KMS-11 (cell line): ENCODE results near the gene ZNF652.

ENCODE experiments used
- H2AFZ ChIP-seq: fragments of 200-600 bp; sonication (generic); 2 replicates; pipeline ENCODE4 v1.6.1; 2016; ENCODE audit warnings: antibody characterized with exemption, mixed run types, low read depth
- H3K27ac ChIP-seq: fragments of 200-600 bp; sonication (generic); 2 replicates; pipeline ENCODE4 v1.6.1; 2016; ENCODE audit warnings: mild to moderate bottlenecking, mixed run types
- H3K27me3 ChIP-seq: fragments of 200-600 bp; sonication (generic); 2 replicates; pipeline ENCODE4 v1.6.1; 2017; ENCODE audit warnings: mild to moderate bottlenecking, low read depth, mixed run types, moderate library complexity; ENCODE audit not compliant: insufficient read depth
- H3K36me3 ChIP-seq: fragments of 200-600 bp; sonication (generic); 2 replicates; pipeline ENCODE4 v1.6.1; 2017; ENCODE audit warnings: mild to moderate bottlenecking, mixed run types; ENCODE audit not compliant: insufficient read depth
- H3K4me1 ChIP-seq: fragments of 200-600 bp; sonication (generic); 2 replicates; pipeline ENCODE4 v1.6.1; 2016; ENCODE audit warnings: mild to moderate bottlenecking, low read depth, mixed run types; ENCODE audit not compliant: poor library complexity, severe bottlenecking
- H3K4me2 ChIP-seq: fragments of 200-600 bp; sonication (generic); 2 replicates; pipeline ENCODE4 v1.7.0; 2016; ENCODE audit warnings: mild to moderate bottlenecking, mixed run types
- H3K4me3 ChIP-seq: fragments of 200-600 bp; sonication (generic); IDR thresholded peaks from 2 replicates; pipeline ENCODE4 v1.6.1; 2017; ENCODE audit warnings: low read depth, low read length, mixed read lengths; ENCODE audit not compliant: insufficient read depth
- H3K79me2 ChIP-seq: fragments of 200-600 bp; sonication (generic); 2 replicates; pipeline ENCODE4 v1.6.1; 2016; ENCODE audit warnings: low read depth, mixed run types; ENCODE audit not compliant: insufficient read depth
- H3K9ac ChIP-seq: fragments of 200-600 bp; sonication (generic); 2 replicates; pipeline ENCODE4 v1.6.1; 2016; ENCODE audit warnings: mild to moderate bottlenecking, mixed run types
- H4K20me1 ChIP-seq: fragments of 200-600 bp; sonication (generic); 2 replicates; pipeline ENCODE4 v1.6.1; 2016; ENCODE audit warnings: mild to moderate bottlenecking, mixed run types; ENCODE audit not compliant: insufficient read depth
- TF ChIP-seq, protein P1 (sequence below): fragments of 200-600 bp; sonication (generic); conservative IDR thresholded peaks from 2 replicates; pipeline ENCODE4 v1.6.1; 2017; ENCODE audit warnings: low read depth, mild to moderate bottlenecking, antibody characterized with exemption, low read length, moderate library complexity, mixed read lengths

ZNF652 gene

DNA sequence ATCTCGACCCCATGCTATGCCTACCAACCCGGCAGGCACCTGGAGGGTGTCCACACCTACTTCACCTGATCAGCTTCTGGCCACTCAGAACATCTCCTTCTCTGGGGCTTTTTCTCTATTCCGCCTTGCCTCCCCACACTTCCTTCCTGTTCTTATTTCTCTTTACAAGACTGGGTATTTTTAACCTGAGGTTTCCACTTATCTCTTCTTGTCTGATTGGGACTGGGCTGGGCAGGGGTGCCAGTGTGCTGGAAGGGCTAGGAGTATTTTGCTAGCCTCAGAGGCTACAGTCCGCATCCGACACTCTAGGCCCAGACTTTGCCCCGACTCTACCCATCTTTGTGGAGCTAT, 26.2 kb upstream of the ZNF652 start:
- Histone ChIP-seq H3K4me2 (no peak overlapping the region), H3K9ac (no peak overlapping the region), H3K36me3 (no peaks in the 10 kb centered on the region), H3K4me3 (no peak overlapping the region), H3K79me2 (no peaks in the 10 kb centered on the region), H4K20me1 (no peaks in the 10 kb centered on the region), H3K27ac (no peak overlapping the region), H2AFZ (no peak overlapping the region), H3K27me3 (no peaks in the 10 kb centered on the region), H3K4me1 (no peaks in the 10 kb centered on the region)
- TF ChIP-seq, protein P1, sequence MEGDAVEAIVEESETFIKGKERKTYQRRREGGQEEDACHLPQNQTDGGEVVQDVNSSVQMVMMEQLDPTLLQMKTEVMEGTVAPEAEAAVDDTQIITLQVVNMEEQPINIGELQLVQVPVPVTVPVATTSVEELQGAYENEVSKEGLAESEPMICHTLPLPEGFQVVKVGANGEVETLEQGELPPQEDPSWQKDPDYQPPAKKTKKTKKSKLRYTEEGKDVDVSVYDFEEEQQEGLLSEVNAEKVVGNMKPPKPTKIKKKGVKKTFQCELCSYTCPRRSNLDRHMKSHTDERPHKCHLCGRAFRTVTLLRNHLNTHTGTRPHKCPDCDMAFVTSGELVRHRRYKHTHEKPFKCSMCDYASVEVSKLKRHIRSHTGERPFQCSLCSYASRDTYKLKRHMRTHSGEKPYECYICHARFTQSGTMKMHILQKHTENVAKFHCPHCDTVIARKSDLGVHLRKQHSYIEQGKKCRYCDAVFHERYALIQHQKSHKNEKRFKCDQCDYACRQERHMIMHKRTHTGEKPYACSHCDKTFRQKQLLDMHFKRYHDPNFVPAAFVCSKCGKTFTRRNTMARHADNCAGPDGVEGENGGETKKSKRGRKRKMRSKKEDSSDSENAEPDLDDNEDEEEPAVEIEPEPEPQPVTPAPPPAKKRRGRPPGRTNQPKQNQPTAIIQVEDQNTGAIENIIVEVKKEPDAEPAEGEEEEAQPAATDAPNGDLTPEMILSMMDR = no peak

DNA sequence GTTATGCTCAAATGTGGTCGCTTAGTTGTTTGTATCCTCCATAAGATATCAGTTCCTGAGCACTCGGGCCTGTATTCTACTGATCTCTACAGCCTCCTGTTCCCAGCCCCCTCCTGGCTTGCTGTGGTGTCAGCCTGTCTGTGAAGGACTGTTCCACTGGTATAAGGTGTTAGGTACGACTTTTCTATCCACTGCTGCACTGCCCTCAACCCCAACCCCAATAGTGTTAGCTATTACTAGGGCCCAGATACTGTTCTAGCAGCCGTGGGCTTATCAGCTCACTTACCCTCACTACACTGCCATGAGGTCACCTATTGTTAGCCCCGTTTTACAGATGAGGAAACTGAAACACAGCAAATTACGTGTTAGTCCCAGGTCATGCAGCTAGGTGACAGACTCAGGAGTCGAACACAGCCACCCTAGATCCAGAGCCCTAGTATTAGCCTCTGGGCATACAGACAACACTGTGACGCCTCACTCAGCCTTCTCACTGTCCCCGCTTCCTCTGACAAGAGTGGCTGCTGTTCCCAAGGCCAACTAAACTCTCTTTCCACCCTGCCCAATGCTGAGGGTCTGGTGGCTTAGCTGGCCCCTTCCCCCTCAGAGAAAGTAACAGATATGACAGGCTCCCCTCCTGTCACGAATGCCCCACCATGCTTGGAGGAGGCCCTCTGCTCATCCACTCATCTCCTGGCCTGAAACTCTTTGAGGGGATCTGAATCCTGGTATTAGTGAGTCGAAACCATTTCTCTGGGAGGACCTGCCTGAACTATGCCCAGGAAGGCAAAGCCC, 25.6 kb upstream of the ZNF652 start:
- Histone ChIP-seq H3K4me1 (no peaks in the 10 kb centered on the region), H3K4me3 (no peak overlapping the region), H3K27ac (no peak overlapping the region), H3K27me3 (no peaks in the 10 kb centered on the region), H3K4me2 (no peak overlapping the region), H3K79me2 (no peaks in the 10 kb centered on the region), H4K20me1 (no peaks in the 10 kb centered on the region), H2AFZ (no peak overlapping the region), H3K36me3 (no peaks in the 10 kb centered on the region), H3K9ac (no peak overlapping the region)
- TF ChIP-seq, protein P1 = no peak

DNA sequence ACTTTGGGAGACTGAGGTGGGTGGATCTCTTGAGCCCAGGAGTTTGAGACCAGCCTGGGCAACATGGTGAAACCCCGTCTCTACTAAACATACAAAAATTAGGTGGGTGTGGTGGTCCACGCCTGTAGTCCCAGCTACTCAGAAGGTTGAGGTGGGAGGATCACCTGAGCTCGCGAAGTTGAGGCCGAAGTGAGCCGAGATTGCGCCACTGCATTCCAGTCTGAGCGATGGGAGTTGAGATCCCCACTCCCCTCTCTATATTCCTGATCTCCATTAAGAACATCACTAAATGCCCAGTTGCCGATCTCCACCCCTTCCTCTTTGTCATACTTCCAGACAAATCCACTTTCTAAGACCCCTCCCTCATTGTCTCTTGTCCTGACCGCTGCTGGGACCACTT, 24.3 kb upstream of the ZNF652 start:
- no peaks in the 10 kb centered on the region for H3K79me2 ChIP-seq
- H4K20me1 ChIP-seq = no peaks in the 10 kb centered on the region
- no peaks in the 10 kb centered on the region for H3K4me1 ChIP-seq
- no peak overlapping the region for H3K27ac ChIP-seq
- no peaks in the 10 kb centered on the region for H3K36me3 ChIP-seq
- H3K27me3 ChIP-seq = no peaks in the 10 kb centered on the region
- TF ChIP-seq, protein P1 = no peak
- H3K4me3 ChIP-seq = no peak overlapping the region
- no peak overlapping the region for H3K4me2 ChIP-seq
- H2AFZ ChIP-seq = no peak overlapping the region
- no peak overlapping the region for H3K9ac ChIP-seq

DNA sequence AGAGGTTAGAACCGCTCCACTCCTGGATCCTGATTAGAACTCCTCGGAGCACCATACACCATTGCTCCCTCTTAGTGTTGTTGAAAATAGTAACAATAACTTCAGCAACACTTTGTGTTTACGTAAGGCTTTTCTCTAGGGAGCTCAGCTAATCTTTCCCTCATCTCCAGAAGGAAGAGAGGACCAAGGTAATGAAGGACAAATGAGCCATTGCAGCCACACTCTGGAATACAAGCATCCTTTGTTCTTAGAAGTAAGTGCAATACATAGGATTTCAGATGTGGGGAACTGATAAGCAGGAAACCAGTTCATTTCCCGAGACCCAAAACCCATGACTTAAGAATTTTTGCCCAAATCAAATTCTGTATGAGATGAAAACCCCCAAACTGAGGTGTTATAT, 22.9 kb upstream of the ZNF652 start:
- H3K4me2 ChIP-seq = no peak overlapping the region
- H2AFZ ChIP-seq = no peak overlapping the region
- H3K4me1 ChIP-seq = no peaks in the 10 kb centered on the region
- no peak overlapping the region for H3K27ac ChIP-seq
- TF ChIP-seq, protein P1 = no peak
- no peaks in the 10 kb centered on the region for H3K36me3 ChIP-seq
- no peak overlapping the region for H3K4me3 ChIP-seq
- H3K79me2 ChIP-seq = no peaks in the 10 kb centered on the region
- H4K20me1 ChIP-seq = no peaks in the 10 kb centered on the region
- H3K27me3 ChIP-seq = no peaks in the 10 kb centered on the region
- no peak overlapping the region for H3K9ac ChIP-seq
